Middle frontal gyrus (tissue), 1 donor: ENCODE data around the gene VTA1.
"Not testable (repeated sequence)": the region's sequence is repeated elsewhere in the genome, so short reads cannot be mapped to it uniquely, and the experiment has no call there.

ENCODE experiments used
- DNase-seq: peaks from one replicate; pipeline ENCODE4 v3.0.0-alpha.2; 2015; ENCODE audit warnings: low spot score; ENCODE audit errors: extremely low spot score

The VTA1 gene

DNA sequence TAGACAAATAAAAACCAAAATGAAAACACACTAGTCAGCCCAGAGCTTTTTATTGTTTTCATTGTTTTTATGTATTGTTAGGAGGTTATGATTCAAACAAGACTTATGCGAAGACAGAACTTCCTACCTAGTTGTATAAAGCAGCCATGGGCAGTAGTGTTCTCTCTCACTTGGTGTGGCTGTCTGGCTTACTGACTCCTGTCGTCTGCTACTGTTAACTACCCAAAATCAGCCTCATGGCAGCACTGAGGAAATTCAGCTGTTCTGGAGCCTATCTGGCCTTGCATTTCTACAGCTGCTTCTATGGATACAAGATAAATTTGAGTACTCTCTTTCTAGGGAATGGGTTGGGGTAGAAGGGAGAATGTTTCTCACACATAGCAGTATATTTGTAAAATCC, 20.4 kb downstream of the VTA1 start:
- no peak for DNase-seq

- no peak for DNase-seq
Measured at GRCh38 chr6:142171351-142171750, 24.3 kb downstream of the VTA1 start.

GRCh38 chr6:142172758-142173157, 25.7 kb downstream of the VTA1 start:
- no peak for DNase-seq

- no peak for DNase-seq
Measured at GRCh38 chr6:142173980-142174379, 26.9 kb downstream of the VTA1 start.

DNA sequence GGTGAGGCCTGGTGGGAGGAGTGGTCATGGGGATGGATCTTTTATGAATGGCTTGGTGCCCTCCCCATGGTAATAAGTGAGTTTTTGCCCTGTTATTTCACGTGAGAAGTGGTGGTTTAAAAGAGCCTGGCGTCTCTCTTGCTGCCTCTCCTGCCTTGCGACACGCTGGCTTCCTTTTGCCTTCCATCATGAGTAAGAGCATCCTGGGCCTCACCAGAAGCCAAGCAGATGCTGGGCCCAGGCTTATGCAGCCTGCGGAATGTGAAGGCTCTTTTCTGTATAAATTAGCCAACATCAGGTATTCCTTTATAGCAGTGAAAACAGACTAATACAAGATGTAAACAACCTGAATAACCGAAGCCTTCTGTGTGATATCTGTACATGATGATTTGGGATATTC, 27.6 kb downstream of the VTA1 start:
- DNase-seq, result no peak

DNA sequence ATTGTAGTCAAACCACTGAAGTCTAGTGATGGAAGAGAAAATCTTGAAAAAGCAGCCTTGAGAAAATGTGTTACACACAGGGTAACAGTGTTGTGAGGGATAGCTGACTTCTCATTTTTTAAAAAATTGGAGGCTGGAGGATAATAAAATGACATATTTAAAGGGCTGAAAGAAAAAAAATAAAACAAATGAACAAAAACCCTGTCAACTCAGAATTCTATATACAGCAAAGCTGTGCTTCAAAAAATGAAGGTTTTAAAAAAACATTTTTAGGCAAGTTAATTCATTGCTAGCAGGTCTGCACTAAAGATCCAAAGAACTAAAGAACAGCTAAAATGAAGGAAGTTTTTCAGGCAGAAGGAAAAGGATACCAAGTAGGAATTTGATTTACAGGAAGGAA, 31.1 kb downstream of the VTA1 start:
- no peak for DNase-seq

- DNase-seq, result no peak
Measured at GRCh38 chr6:142182004-142182403, 34.9 kb downstream of the VTA1 start.

DNA sequence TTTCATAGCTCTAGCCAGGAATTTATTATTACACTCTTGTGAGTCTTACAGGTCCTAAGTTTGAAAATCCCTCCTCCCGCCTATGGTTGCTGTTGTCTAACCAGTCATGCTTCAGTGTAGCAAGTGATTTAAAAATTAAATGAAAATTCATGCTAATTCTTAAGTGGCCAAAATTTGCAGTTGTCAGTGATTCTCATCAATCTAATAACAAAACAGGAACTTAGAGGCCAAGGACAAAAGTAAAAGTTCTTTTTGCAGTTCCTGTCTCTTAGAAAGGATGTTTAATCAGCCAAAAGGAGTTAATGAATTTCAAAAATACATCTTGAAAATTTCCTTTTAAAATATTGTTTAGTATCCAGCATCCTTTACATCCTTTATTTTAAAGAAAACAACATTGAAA, 36.3 kb downstream of the VTA1 start:
- DNase-seq, result no peak

GRCh38 chr6:142184307-142184706, 37.2 kb downstream of the VTA1 start:
- no peak for DNase-seq

DNA sequence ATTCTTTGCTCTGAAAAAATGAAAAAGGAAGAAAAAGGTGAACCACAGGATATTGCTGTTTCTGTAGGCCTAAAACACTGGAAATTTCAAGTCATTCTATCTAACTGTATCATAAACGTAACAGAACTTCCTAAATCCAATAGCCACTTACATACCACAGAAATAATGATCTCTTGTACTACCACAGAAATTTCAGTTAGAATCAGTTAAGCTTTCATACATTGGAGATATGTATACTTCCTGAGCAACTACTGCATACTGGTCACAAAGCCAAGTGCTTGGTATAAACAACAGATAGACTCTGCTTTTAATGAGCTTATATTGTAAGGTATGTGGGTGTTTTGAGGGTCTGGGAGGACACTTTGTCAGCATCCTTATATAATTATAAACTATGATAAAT, 38.6 kb downstream of the VTA1 start:
- DNase-seq, result no peak

GRCh38 chr6:142187209-142187608, 40.1 kb downstream of the VTA1 start:
- no peak for DNase-seq

GRCh38 chr6:142188341-142188740, 41.3 kb downstream of the VTA1 start:
- DNase-seq, result not testable (repeated sequence)

- DNase-seq, result no peak
Measured at GRCh38 chr6:142189057-142189456, 42.0 kb downstream of the VTA1 start.

DNA sequence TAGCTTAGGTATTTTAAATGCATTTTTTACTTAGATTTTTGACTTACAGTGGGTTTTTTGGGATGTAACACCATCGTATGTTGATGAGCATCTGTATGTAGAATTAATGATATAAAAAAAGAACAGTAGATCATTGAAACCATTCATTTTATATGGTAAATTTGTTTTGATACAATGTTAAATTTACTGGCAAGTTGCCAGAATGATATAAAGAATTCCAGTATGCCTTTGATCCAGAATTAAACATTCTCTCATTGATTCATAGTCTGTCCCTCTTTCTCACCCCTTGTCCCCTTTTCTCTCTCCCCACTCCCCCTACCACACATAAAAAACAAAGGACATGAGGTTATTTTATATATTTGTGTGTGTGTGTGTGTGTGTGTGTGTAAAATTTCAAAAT, 45.3 kb downstream of the VTA1 start:
- no peak for DNase-seq

GRCh38 chr6:142193621-142194020, 46.6 kb downstream of the VTA1 start:
- DNase-seq, result no peak

DNA sequence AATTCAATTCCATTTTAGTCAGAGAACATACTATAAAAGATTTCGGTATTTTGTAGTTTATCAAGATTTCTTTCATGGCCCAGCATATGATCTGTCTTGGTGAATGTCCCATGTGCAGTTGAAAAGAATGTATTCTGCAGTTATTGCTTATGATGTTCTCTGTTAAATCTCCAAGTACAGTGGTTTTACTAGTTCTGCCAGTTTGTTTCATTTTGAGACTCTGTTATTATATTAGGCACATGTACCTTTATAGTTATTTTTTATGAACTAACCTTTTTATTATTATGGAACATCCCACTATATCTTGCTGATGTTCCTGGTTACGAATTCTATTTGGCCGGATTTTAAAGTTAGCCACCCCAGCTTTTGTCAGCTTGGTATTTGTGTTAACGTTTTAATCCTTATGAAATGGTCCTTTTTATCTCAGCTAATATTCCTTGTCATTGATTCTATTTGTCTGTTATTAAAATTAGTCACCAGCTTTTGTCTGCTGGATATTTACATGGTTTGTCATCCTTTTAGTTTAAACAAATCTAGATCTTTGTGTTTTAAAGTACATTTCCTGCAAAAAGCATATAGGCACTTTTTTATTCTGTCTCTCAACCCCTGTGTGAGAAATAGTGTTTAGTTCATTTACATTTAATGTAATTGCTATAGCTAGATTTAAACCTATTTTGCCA, 48.9 kb downstream of the VTA1 start:
- DNase-seq, result no peak

GRCh38 chr6:142200846-142201628, 54.0 kb downstream of the VTA1 start:
- no peak for DNase-seq

- DNase-seq, result no peak
Measured at GRCh38 chr6:142207265-142207877, 60.3 kb downstream of the VTA1 start.

DNA sequence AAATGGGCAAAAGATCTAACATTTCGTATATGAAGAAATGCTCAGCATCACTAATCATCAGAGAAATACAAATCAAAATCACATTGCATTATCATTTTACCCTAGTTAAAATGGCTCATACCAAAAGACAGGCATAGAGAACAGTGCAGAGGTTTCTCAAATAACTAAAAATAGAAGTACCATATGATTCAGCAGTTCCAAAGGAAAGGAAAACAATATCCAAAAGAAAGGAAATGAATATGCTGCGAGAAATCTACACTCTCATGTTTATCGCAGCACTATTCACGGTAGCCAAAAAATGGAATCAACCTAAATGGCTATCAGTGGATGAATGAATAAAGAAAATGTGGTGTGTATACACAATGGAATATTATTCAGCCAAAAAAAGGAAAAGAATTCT, 63.5 kb downstream of the VTA1 start:
- DNase-seq, result no peak

DNA sequence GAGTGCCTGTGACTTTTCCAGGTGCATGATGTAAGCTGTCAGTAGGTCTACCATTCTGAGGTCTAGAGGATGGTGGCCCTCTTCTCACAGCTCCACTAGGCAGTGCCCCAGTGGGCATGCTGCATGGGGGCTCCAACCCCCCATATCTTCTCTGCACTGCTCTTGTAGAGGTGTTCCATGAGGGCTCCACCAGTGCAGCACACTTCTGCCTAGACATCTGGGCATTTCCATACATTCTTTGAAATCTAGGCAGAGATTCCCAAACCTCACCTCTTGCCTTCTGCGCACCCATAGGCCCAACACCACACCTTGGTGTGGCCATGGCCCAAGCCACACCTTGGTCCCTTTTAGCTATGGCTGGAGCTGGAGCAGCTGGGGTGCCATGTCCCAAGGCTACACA, 66.3 kb downstream of the VTA1 start:
- no peak for DNase-seq

DNA sequence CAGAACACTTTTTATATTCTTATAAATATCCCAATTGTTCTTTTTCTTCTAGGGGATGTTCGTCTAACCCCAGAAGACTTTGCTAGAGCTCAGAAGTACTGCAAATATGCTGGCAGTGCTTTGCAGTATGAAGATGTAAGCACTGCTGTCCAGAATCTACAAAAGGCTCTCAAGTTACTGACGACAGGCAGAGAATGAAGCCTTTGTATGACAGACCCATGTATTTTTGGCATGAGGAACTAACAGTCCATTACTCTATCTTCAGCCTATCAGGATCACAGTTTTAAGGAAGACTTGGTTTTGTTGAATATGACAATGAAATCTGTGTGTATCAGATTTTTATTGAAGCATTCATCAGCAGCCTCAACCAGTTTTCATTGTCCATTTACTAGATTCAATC, 71.4 kb downstream of the VTA1 start:
- no peak for DNase-seq

- DNase-seq, result no peak
Measured at GRCh38 chr6:142222022-142222421, 75.0 kb downstream of the VTA1 start.

DNA sequence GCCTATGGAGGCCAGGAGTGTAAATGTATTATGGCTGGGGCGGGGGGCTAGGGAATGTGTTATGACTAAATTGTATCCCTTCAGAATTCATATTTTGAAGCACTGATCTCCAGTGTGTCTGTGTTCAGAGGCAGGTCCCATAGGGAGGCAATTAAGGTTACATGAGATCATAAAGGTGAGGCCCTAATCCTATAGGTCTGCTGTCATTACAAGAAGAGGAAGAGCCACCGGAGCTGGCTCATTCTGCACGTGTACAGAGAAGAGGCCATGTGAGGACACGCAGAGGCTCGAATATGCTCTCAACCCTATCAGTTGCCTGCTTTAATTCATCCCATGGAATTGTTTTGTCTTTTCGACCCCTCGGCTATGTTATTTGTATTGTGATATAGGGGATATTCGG, 76.9 kb downstream of the VTA1 start:
- no peak for DNase-seq
